ENCODE results near the gene HACD1.

DNA sequence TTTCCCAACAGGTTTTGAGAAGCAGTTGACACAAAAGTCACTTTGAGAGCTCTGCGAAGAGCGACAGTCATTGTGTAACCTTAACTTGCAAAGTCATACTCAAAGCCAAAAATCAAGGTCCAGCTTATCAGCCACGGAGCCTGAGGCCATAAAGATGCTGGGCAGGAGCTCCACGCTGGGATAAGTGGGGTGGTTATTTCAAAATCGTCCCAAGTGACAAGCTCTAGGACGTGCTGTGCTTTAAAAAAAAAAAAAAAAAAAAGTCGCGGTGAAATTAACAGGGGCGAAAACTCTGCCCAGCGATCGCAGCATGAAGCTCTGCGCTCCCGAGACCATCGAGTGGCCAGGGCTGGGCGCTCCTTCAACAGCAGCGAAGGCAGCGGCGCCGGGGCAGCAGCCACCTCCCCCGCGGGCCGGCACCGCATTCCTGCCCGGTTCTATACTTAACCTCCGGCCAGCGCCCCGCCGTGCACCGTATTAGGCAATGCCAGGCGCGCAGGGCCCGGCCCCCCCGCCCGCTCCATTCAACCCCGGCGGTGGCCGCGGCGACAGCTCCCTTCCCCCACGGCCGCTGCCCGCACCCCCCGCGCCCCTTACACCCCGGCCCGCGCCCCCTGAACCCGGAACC is 657 bp downstream of the HACD1 start:
- TF ChIP-seq, protein P1, sequence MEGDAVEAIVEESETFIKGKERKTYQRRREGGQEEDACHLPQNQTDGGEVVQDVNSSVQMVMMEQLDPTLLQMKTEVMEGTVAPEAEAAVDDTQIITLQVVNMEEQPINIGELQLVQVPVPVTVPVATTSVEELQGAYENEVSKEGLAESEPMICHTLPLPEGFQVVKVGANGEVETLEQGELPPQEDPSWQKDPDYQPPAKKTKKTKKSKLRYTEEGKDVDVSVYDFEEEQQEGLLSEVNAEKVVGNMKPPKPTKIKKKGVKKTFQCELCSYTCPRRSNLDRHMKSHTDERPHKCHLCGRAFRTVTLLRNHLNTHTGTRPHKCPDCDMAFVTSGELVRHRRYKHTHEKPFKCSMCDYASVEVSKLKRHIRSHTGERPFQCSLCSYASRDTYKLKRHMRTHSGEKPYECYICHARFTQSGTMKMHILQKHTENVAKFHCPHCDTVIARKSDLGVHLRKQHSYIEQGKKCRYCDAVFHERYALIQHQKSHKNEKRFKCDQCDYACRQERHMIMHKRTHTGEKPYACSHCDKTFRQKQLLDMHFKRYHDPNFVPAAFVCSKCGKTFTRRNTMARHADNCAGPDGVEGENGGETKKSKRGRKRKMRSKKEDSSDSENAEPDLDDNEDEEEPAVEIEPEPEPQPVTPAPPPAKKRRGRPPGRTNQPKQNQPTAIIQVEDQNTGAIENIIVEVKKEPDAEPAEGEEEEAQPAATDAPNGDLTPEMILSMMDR (IDR thresholded peaks at IDR 0.05) = no peak
- no peak for TF ChIP-seq POLR2A (IDR thresholded peaks at IDR 0.05)

All from prostate gland (tissue), 2 donors.